Endothelial cell of umbilical vein (primary cell): ENCODE results near the gene ZNF3.

ENCODE experiments used
- CTCF ChIP-seq, 2 donors: IDR thresholded peaks; 1 replicate in 1 of 2; 2 replicates in 1 of 2; pipeline ENCODE4 v1.5.1; 2011; ENCODE audit warnings: low read length in 2 of 2, mild to moderate bottlenecking in 2 of 2, moderate library complexity in 2 of 2, control low read depth in 1 of 2, inconsistent platforms in 1 of 2, low read depth in 1 of 2; ENCODE audit not compliant: insufficient read depth in 1 of 2; ENCODE audit errors: extremely low read depth in 1 of 2
- EZH2 ChIP-seq: IDR thresholded peaks from 2 replicates; pipeline ENCODE4 v1.6.1; 2012; ENCODE audit warnings: borderline replicate concordance, low read depth, mild to moderate bottlenecking, moderate library complexity, low read length, inconsistent platforms; ENCODE audit not compliant: severe bottlenecking
- GATA2 ChIP-seq: IDR thresholded peaks from 2 replicates; pipeline ENCODE4 v1.7.0; 2011; ENCODE audit warnings: low read depth, mild to moderate bottlenecking, moderate library complexity, mixed read lengths, low read length; ENCODE audit not compliant: insufficient read length, insufficient read depth
- JUN ChIP-seq: IDR thresholded peaks from 2 replicates; pipeline ENCODE4 v1.6.1; 2011; ENCODE audit warnings: borderline replicate concordance, low read depth; ENCODE audit not compliant: insufficient read length, insufficient read depth
- MAX ChIP-seq: IDR thresholded peaks from 2 replicates; pipeline ENCODE4 v1.6.1; 2011; ENCODE audit not compliant: insufficient read depth, insufficient read length
- MYC ChIP-seq: IDR thresholded peaks from one replicate; pipeline ENCODE4 v1.6.1; 2011; ENCODE audit warnings: mild to moderate bottlenecking, low read depth, low read length
- POLR2A ChIP-seq: IDR thresholded peaks from 2 replicates; pipeline ENCODE4 v1.6.1; 2012; ENCODE audit warnings: low read depth, mild to moderate bottlenecking, control low read depth, low read length

GRCh38 chr7:100057006-100057405, 24.5 kb downstream of the ZNF3 start:
- no peak for TF ChIP-seq CTCF (IDR thresholded peaks at IDR 0.05; ENCODE audit: extremely low read depth in 1 of 2, insufficient read depth in 1 of 2, low read depth in 1 of 2, low read length in 2 of 2)
- no peak for TF ChIP-seq POLR2A
- TF ChIP-seq MYC: no peak
- no peak for TF ChIP-seq EZH2
- no peak for TF ChIP-seq JUN
- TF ChIP-seq MAX: no peak
- TF ChIP-seq GATA2: no peak
